CD4-positive, CD25-positive, alpha-beta regulatory T cell (primary cell): ENCODE results near the gene TSHR. TPM values are rescaled to one million over a fixed set of nuclear protein-coding genes. Genes with fewer than 3 reads are reported as not detected.

Experiments
- ATAC-seq, 2 donors: fragments of 150-1000 bp; cut with Tn5 transposase; one replicate each; pipeline ENCODE4 v1.10.0; 2021; ENCODE audit warnings: low read depth in 2 of 2, moderate number of reproducible peaks in 2 of 2, moderate library complexity in 1 of 2
- DNase-seq, 3 donors: peaks; one replicate each; pipeline versions ENCODE4 v3.0.0 to v3.0.0-alpha.2; 2012 to 2022; ENCODE audit warnings: mixed read lengths in 1 of 3
- H3K27ac ChIP-seq: one replicate; pipeline ENCODE4 v1.7.0; 2013; ENCODE audit warnings: mild to moderate bottlenecking, low read length; ENCODE audit not compliant: insufficient read depth, poor library complexity, severe bottlenecking
- H3K27me3 ChIP-seq: one replicate; pipeline ENCODE4 v1.7.0; 2013; ENCODE audit warnings: low read length; ENCODE audit not compliant: control insufficient read depth, insufficient read depth
- H3K36me3 ChIP-seq: one replicate; pipeline ENCODE4 v1.7.0; 2013; ENCODE audit warnings: mild to moderate bottlenecking, low read length, moderate library complexity; ENCODE audit not compliant: control insufficient read depth, insufficient read depth
- H3K4me1 ChIP-seq: 2 replicates; pipeline ENCODE4 v1.7.0; 2013; ENCODE audit warnings: mild to moderate bottlenecking, low read length; ENCODE audit not compliant: insufficient read depth, control insufficient read depth, poor library complexity, severe bottlenecking
- H3K4me3 ChIP-seq: one replicate; pipeline ENCODE4 v1.7.0; 2013; ENCODE audit warnings: low read depth, mild to moderate bottlenecking, low read length, moderate library complexity
- H3K9me3 ChIP-seq, 2 experiments: 1 replicate in 1 of 2; 2 replicates in 1 of 2; pipeline ENCODE4 v1.7.0; 2013; ENCODE audit warnings: low read length in 2 of 2, mild to moderate bottlenecking in 1 of 2, moderate library complexity in 1 of 2; ENCODE audit not compliant: control insufficient read depth in 2 of 2
- H3K27ac Mint-ChIP-seq, 3 donors: one replicate each; pipeline ENCODE4 v1.8.0; 2020 to 2022; ENCODE audit warnings: mild to moderate bottlenecking in 3 of 3, mixed read lengths in 3 of 3, moderate library complexity in 2 of 3
- H3K27me3 Mint-ChIP-seq: one replicate; pipeline ENCODE4 v1.8.0; 2022; ENCODE audit warnings: mild to moderate bottlenecking, mixed read lengths
- H3K36me3 Mint-ChIP-seq: one replicate; pipeline ENCODE4 v1.8.0; 2020; ENCODE audit warnings: mixed read lengths
- H3K4me1 Mint-ChIP-seq, 4 donors: one replicate each; pipeline ENCODE4 v1.8.0; 2020 to 2022; ENCODE audit warnings: mixed read lengths in 4 of 4, mild to moderate bottlenecking in 1 of 4
- H3K4me3 Mint-ChIP-seq, 4 donors: one replicate each; pipeline ENCODE4 v1.8.0; 2020 to 2022; ENCODE audit warnings: mild to moderate bottlenecking in 4 of 4, mixed read lengths in 4 of 4, moderate library complexity in 3 of 4
- H3K9me3 Mint-ChIP-seq, 7 donors: one replicate each; pipeline ENCODE4 v1.8.0; 2020 to 2022; ENCODE audit warnings: mixed read lengths in 7 of 7, mild to moderate bottlenecking in 3 of 7, moderate library complexity in 2 of 7
- polyA plus RNA-seq, 4 donors: library from polyadenylated mRNA; unstranded; fragments of 300-500 nt; fragmentation: Illumina TruSeq; gene quantifications; one replicate each; pipeline ENCODE4 v1.2.3, GENCODE V29; 2021
- total RNA-seq: library from RNA; stranded (reverse); gene quantifications from one replicate; pipeline ENCODE4 v1.2.3, GENCODE V29; 2022

TSHR gene
- total and polyA plus RNA-seq, 5 donors from 2014 or later: 4.4 to 19.3 (median 16.0) TPM

DNA sequence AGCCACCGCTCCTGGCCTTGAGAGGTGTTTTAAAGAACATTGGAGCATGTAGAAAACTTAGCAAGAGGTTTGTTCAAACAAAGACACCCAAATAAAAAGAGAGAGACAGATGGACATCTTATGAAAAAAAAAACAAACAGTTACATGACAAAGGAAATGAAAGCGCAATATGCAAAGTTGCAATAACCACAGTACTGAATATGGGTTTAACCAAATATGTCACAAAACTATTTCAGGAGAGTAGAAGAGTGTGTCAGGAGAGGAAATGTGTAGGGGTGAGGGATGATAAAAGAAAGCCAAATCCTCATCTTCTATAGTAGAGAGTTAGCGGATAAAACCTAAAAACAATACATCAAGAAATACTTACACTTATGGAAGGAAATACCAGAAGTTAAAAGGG lies 166.9 kb downstream of the TSHR start:
- no peaks in the 10 kb centered on the region for H3K36me3 Mint-ChIP-seq
- Histone ChIP-seq H3K9me3 (no peaks in the 10 kb centered on the region), H3K27me3 (no peaks in the 10 kb centered on the region), H3K36me3 (no peaks in the 10 kb centered on the region), H3K27ac (no peak overlapping the region), H3K4me3 (no peak overlapping the region), H3K4me1 (no peaks in the 10 kb centered on the region)
- H3K27me3 Mint-ChIP-seq: no peaks in the 10 kb centered on the region
- H3K4me1 Mint-ChIP-seq: peaks cover 0 to 4% (median 0%) of the 10 kb centered on the region in 4 donors
- ATAC-seq (no peak), DNase-seq (no peak)
- H3K9me3 Mint-ChIP-seq: peaks cover 0 to 2% (median 0%) of the 10 kb centered on the region in 7 donors
- H3K4me3 Mint-ChIP-seq: no peak overlapping the region
- no peak overlapping the region for H3K27ac Mint-ChIP-seq

DNA sequence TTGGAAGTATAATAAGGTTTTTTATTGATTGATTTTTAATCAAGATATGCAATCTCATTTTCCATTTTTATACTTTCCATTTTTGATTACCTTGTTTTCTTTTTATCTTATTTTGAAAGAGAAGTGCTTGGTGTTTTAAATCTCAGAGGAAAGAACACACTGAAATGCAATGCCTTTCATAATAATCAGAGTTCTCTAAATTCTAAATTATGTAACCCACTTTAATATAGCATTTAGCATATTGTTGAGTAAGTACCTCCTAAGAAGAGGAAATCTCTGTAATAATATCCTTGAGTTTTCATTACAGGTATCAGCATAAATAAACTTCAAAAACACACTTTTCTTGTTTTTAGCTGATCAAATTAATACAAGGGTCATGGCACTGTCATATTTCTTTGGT lies 168.4 kb downstream of the TSHR start:
- Mint-ChIP-seq H3K36me3 (no peaks in the 10 kb centered on the region), H3K4me3 (no peak overlapping the region)

DNA sequence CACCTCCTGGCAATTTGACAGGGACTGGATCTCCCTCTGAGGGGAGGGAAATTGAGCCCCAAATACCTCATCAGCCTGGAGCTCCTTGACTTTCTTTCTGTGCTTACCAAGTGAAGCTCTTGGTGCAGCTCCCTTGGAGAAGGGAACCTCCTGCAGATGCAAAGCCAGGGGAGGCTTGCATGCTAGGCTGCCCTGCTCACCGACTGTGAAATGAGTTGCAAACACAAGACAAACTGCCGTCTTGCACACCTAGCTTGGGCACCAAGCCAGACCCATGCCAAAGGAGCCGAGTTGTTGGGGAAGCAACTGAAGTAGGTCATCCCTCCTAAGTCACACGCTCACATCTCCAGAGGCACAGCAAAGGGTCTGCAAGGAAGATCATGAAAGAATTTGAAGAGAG lies 170.1 kb downstream of the TSHR start:
- Histone ChIP-seq H3K27me3 (no peaks in the 10 kb centered on the region), H3K9me3 (no peaks in the 10 kb centered on the region), H3K27ac (no peak overlapping the region), H3K4me3 (no peak overlapping the region), H3K4me1 (no peaks in the 10 kb centered on the region), H3K36me3 (no peaks in the 10 kb centered on the region)
- H3K9me3 Mint-ChIP-seq: peaks cover 0 to 2% (median 0%) of the 10 kb centered on the region in 7 donors
- peaks cover 0 to 4% (median 0%) of the 10 kb centered on the region in 4 donors for H3K4me1 Mint-ChIP-seq
- H3K27me3 Mint-ChIP-seq: no peaks in the 10 kb centered on the region
- no peak for DNase-seq
- ATAC-seq: no peak
- H3K4me3 Mint-ChIP-seq: no peak overlapping the region
- no peak overlapping the region for H3K27ac Mint-ChIP-seq
- H3K36me3 Mint-ChIP-seq: no peaks in the 10 kb centered on the region

More for the DNA sequence above, 168.4 kb downstream of the TSHR start:
- H3K36me3 ChIP-seq: no peaks in the 10 kb centered on the region
- Mint-ChIP-seq H3K4me1 (peaks cover 0 to 4% (median 0%) of the 10 kb centered on the region in 4 donors), H3K27me3 (no peaks in the 10 kb centered on the region), H3K9me3 (peaks cover 0 to 2% (median 0%) of the 10 kb centered on the region in 7 donors), H3K27ac (no peak overlapping the region)
- no peak for ATAC-seq
- no peak for DNase-seq
- H3K4me3 ChIP-seq: no peak overlapping the region
- H3K4me1 ChIP-seq: no peaks in the 10 kb centered on the region
- H3K27ac ChIP-seq: no peak overlapping the region
- H3K9me3 ChIP-seq: no peaks in the 10 kb centered on the region
- H3K27me3 ChIP-seq: no peaks in the 10 kb centered on the region

DNA sequence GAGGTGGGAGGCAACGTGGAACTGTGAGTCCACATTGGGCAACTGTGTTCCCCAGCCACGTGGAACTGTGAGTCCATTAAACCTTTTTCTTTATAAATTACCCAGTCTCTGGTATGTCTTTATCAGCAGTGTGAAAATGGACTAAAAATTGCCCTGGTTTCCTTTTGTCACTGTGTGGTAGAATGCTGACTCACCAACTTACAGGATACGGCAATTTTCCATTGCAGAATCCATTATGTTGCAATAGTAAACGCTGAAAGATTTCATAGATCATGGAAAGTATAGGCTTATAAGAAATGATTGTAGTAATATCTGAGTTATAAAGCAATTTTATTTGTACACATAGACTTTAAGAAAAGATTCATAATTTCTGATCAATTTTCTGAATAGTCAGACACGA lies 172.4 kb downstream of the TSHR start:
- Histone ChIP-seq H3K9me3 (no peaks in the 10 kb centered on the region), H3K27ac (no peak overlapping the region), H3K36me3 (no peaks in the 10 kb centered on the region), H3K27me3 (no peaks in the 10 kb centered on the region), H3K4me3 (no peak overlapping the region), H3K4me1 (no peaks in the 10 kb centered on the region)
- H3K36me3 Mint-ChIP-seq: no peaks in the 10 kb centered on the region
- H3K4me1 Mint-ChIP-seq: no peaks in the 10 kb centered on the region
- no peaks in the 10 kb centered on the region for H3K27me3 Mint-ChIP-seq
- H3K27ac Mint-ChIP-seq: no peak overlapping the region
- no peak for ATAC-seq
- H3K9me3 Mint-ChIP-seq: no peaks in the 10 kb centered on the region
- no peak for DNase-seq
- H3K4me3 Mint-ChIP-seq: no peak overlapping the region

DNA sequence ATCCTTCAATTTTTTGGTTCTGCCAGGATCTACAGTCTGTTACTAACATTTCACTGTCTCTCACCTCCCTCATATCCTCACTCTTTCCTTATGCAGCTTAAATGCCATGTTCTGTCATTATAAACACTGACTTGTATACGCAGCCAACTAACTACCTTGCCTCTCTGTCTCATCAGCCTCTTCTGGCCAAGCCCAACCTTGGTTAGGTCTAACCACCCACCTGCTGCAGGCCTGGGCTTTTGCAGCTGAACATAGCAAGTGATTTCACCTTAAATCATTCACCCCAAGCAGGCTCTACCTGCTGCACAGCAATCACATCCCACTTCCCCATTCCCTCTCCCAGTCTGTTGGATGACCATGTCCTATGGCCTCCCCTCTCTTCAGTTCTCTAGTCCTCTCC lies 173.8 kb downstream of the TSHR start:
- Histone ChIP-seq H3K4me1 (no peaks in the 10 kb centered on the region), H3K4me3 (no peak overlapping the region), H3K27ac (no peak overlapping the region), H3K9me3 (no peaks in the 10 kb centered on the region), H3K36me3 (no peaks in the 10 kb centered on the region), H3K27me3 (no peaks in the 10 kb centered on the region)
- DNase-seq (no peak), ATAC-seq (no peak)
- Mint-ChIP-seq H3K36me3 (no peaks in the 10 kb centered on the region), H3K4me1 (no peaks in the 10 kb centered on the region), H3K27me3 (no peaks in the 10 kb centered on the region), H3K4me3 (no peak overlapping the region), H3K27ac (no peak overlapping the region), H3K9me3 (no peaks in the 10 kb centered on the region)

DNA sequence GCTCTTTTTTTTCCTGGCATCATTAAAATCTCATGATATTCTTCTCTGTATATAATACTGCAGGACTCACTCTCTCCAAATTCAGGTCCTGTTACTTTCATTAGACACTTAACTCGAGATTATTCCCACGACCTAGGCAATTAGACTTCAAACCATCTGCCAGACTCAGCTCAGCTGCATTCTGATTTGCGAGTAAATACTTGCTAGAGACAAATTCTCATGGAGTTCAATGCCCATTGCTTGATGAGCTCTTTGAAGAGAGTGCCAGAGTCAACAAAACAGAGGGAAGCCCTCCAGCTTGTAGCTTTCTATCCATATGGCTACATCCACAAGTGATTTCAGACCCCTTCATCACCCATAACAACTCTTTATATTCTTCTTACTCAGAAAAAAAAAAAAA lies 177.0 kb downstream of the TSHR start:
- Histone ChIP-seq H3K4me1 (no peaks in the 10 kb centered on the region), H3K27ac (no peak overlapping the region), H3K36me3 (no peaks in the 10 kb centered on the region), H3K4me3 (no peak overlapping the region), H3K27me3 (no peaks in the 10 kb centered on the region), H3K9me3 (peaks cover 0 to 2% of the 10 kb centered on the region in 2 experiments)
- Mint-ChIP-seq H3K4me3 (no peak overlapping the region), H3K36me3 (no peaks in the 10 kb centered on the region), H3K4me1 (no peaks in the 10 kb centered on the region), H3K27ac (no peak overlapping the region), H3K27me3 (no peaks in the 10 kb centered on the region), H3K9me3 (peaks cover 0 to 1% (median 0%) of the 10 kb centered on the region in 7 donors)
- no peak for DNase-seq
- no peak for ATAC-seq

DNA sequence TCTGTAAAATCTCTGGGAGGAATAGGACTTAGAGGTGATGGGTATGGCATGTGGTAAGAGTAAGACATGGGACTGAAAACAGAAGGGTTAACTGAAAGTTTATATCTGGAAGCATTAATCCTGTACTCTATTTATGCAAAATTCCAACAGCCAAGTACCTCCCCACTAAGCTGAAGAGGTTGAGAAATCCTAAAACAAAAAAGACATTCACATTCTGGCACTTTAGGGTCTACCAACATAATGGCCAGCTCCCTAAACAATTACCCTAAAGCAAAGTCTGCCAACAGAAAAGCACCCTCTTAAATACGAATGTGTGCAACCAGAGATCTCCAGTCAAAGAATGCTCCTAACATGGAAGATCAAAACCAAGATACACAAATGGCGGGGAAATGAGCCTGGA lies 178.0 kb downstream of the TSHR start:
- no peak overlapping the region for H3K4me3 ChIP-seq
- Mint-ChIP-seq H3K4me1 (no peaks in the 10 kb centered on the region), H3K9me3 (peaks cover 0 to 1% (median 0%) of the 10 kb centered on the region in 7 donors), H3K27ac (no peak overlapping the region), H3K36me3 (no peaks in the 10 kb centered on the region), H3K27me3 (no peaks in the 10 kb centered on the region), H3K4me3 (no peak overlapping the region)
- H3K4me1 ChIP-seq: no peaks in the 10 kb centered on the region
- no peak for DNase-seq
- peaks cover 0 to 2% of the 10 kb centered on the region in 2 experiments for H3K9me3 ChIP-seq
- ATAC-seq: no peak
- no peaks in the 10 kb centered on the region for H3K36me3 ChIP-seq
- H3K27me3 ChIP-seq: no peaks in the 10 kb centered on the region
- no peak overlapping the region for H3K27ac ChIP-seq

DNA sequence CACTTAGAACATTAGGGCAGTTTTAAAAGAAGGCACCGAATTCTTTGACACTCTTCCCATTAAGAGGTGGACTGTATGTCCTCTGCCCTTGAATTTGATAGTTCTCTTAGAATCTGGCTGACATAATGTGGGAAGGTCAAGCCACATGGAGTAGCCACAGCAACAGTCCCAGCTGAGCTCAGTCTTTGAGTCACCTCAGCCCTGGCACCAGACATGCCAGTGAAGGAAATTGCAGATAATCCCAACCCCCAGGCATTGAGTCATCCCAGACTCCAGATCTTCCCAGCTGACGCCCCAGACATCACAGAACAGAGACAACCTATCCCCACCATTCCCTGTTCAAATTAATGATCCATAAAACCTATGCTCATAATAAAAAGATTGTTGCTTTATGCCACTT lies 181.9 kb downstream of the TSHR start:
- no peaks in the 10 kb centered on the region for H3K36me3 ChIP-seq
- H3K27ac ChIP-seq: no peak overlapping the region
- Mint-ChIP-seq H3K4me3 (no peak overlapping the region), H3K36me3 (no peaks in the 10 kb centered on the region), H3K27ac (no peak overlapping the region), H3K27me3 (no peaks in the 10 kb centered on the region), H3K9me3 (peaks cover 0 to 1% (median 0%) of the 10 kb centered on the region in 7 donors), H3K4me1 (no peaks in the 10 kb centered on the region)
- H3K9me3 ChIP-seq: peaks cover 0 to 2% of the 10 kb centered on the region in 2 experiments
- no peak for ATAC-seq
- H3K4me1 ChIP-seq: no peaks in the 10 kb centered on the region
- no peak overlapping the region for H3K4me3 ChIP-seq
- DNase-seq: no peak
- no peaks in the 10 kb centered on the region for H3K27me3 ChIP-seq
